Ascending aorta (tissue), 2 donors: ENCODE data around the gene MYMX. TPM values are rescaled to one million over a fixed set of nuclear protein-coding genes. Genes with fewer than 3 reads are reported as not detected.

Experiments
- DNase-seq, 2 donors: peaks; one replicate each; pipeline ENCODE4 v3.0.0-alpha.2; 2019; ENCODE audit warnings: low spot score in 2 of 2
- H3K27ac ChIP-seq, 2 donors: fragments of 200-600 bp; sonication (generic); one replicate each; pipeline ENCODE4 v1.5.1; 2016 to 2017; ENCODE audit warnings: mild to moderate bottlenecking in 1 of 2
- H3K27me3 ChIP-seq: fragments of 200-600 bp; sonication (generic); one replicate; pipeline ENCODE4 v1.5.1; 2017
- H3K36me3 ChIP-seq, 2 donors: fragments of 200-600 bp; sonication (generic); one replicate each; pipeline ENCODE4 v1.5.1; 2016
- H3K4me1 ChIP-seq, 2 donors: fragments of 200-600 bp; sonication (generic); one replicate each; pipeline ENCODE4 v1.5.1; 2016 to 2017; ENCODE audit warnings: mild to moderate bottlenecking in 1 of 2
- H3K4me3 ChIP-seq, 2 donors: fragments of 200-600 bp; sonication (generic); one replicate each; pipeline ENCODE4 v1.5.1; 2016 to 2017; ENCODE audit warnings: mild to moderate bottlenecking in 1 of 2
- H3K9me3 ChIP-seq, 2 donors: fragments of 200-600 bp; sonication (generic); one replicate each; pipeline ENCODE4 v1.5.1; 2016
- CTCF ChIP-seq, 3 experiments: fragments of 200-600 bp in 2 of 3; fragments of 450-650 bp in 1 of 3; sonication (generic) in 2 of 3; IDR thresholded peaks; one replicate each; pipeline ENCODE4 v1.5.1; 2016 to 2019; ENCODE audit warnings: antibody characterized with exemption in 3 of 3, mild to moderate bottlenecking in 1 of 3, moderate library complexity in 1 of 3
- intact Hi-C: fragments of 100-400 bp; cut with DNase I; formaldehyde crosslinking; loops from one replicate; pipeline ENCODE4 v1.15.1; 2023
- total RNA-seq: library from RNA; depleted of rRNA; stranded (reverse); fragments of >200 nt; gene quantifications from one replicate; pipeline ENCODE4 v1.1.0, GENCODE V29; 2016

The MYMX gene
- total RNA-seq, 1 donor from 2014 or later: 13.9 TPM

GRCh38 chr6:44235269-44235668 is 18.5 kb downstream of the MYMX start:
- no peak overlapping the region for H3K4me3 ChIP-seq
- DNase-seq: no peak
- H3K27ac ChIP-seq: peak overlapping the region; percentile 80 to 100
- TF ChIP-seq CTCF (IDR thresholded peaks at IDR 0.05): no peak
- peaks cover 26 to 55% of the 10 kb centered on the region in 2 donors for H3K4me1 ChIP-seq
- no peaks in the 10 kb centered on the region for H3K27me3 ChIP-seq
- intact Hi-C loops: loop anchor here (5.0 kb wide), 1 partner anchor 608 kb away; the partner anchor contains the start of gene GTPBP2
- H3K9me3 ChIP-seq: no peaks in the 10 kb centered on the region
- H3K36me3 ChIP-seq: peaks cover 30 to 43% of the 10 kb centered on the region in 2 donors

GRCh38 chr6:44235891-44236516 is 19.3 kb downstream of the MYMX start:
- Histone ChIP-seq H3K4me1 (peaks cover 26 to 55% of the 10 kb centered on the region in 2 donors), H3K27ac (peak overlapping the region; percentile 97 to 100), H3K36me3 (peaks cover 23 to 35% of the 10 kb centered on the region in 2 donors), H3K4me3 (no peak overlapping the region), H3K9me3 (no peaks in the 10 kb centered on the region), H3K27me3 (no peaks in the 10 kb centered on the region)
- DNase-seq: no peak
- TF ChIP-seq CTCF (IDR thresholded peaks at IDR 0.05): no peak
- intact Hi-C loops: loop anchor here (5.0 kb wide), 1 partner anchor 609 kb away; the partner anchor contains the start of gene GTPBP2

GRCh38 chr6:44237021-44237812 is 20.5 kb downstream of the MYMX start:
- intact Hi-C loops: loop anchor here (1.0 to 5.0 kb wide), 3 partner anchors 16 to 610 kb away; partner anchors contain the start of genes GTPBP2 and NFKBIE
- Histone ChIP-seq H3K4me1 (peaks cover 26 to 55% of the 10 kb centered on the region in 2 donors), H3K27ac (peak overlapping the region; percentile 97 to 100), H3K27me3 (no peaks in the 10 kb centered on the region), H3K4me3 (peak overlapping the region; percentile 51 to 79), H3K9me3 (no peaks in the 10 kb centered on the region), H3K36me3 (peaks cover 11 to 23% of the 10 kb centered on the region in 2 donors)
- peak; percentile 98 to 99 for DNase-seq
- no peak for TF ChIP-seq CTCF (IDR thresholded peaks at IDR 0.05)

- intact Hi-C loops: loop anchor here (1.0 to 5.0 kb wide), 5 partner anchors 8 to 611 kb away; partner anchors contain the start of genes GTPBP2, NFKBIE and SLC35B2
- H3K36me3 ChIP-seq: peaks cover 6 to 16% of the 10 kb centered on the region in 2 donors
- peak; percentile 72 to 93 for DNase-seq
- peak overlapping the region; percentile 51 to 79 for H3K4me3 ChIP-seq
- no peaks in the 10 kb centered on the region for H3K9me3 ChIP-seq
- peak overlapping the region; percentile 97 to 100 for H3K27ac ChIP-seq
- H3K4me1 ChIP-seq: peaks cover 25 to 50% of the 10 kb centered on the region in 2 donors
- H3K27me3 ChIP-seq: no peaks in the 10 kb centered on the region
- peak; percentile 97 to 99 (median 98) for TF ChIP-seq CTCF (IDR thresholded peaks at IDR 0.05)
Measured at GRCh38 chr6:44237813-44238433, 21.2 kb downstream of the MYMX start.

GRCh38 chr6:44238687-44239350 is 22.1 kb downstream of the MYMX start:
- Histone ChIP-seq H3K36me3 (peaks cover 4 to 9% of the 10 kb centered on the region in 2 donors), H3K4me1 (peaks cover 16 to 41% of the 10 kb centered on the region in 2 donors), H3K27me3 (no peaks in the 10 kb centered on the region), H3K27ac (peak overlapping the region; percentile 97 to 100), H3K4me3 (no peak overlapping the region), H3K9me3 (no peaks in the 10 kb centered on the region)
- intact Hi-C loops: loop anchor here (1.0 to 5.0 kb wide), 3 partner anchors 7 to 612 kb away; partner anchors contain the start of genes GTPBP2 and SLC35B2
- TF ChIP-seq CTCF (IDR thresholded peaks at IDR 0.05): no peak
- DNase-seq: no peak
